ENCODE data around the gene COL13A1.

DNA sequence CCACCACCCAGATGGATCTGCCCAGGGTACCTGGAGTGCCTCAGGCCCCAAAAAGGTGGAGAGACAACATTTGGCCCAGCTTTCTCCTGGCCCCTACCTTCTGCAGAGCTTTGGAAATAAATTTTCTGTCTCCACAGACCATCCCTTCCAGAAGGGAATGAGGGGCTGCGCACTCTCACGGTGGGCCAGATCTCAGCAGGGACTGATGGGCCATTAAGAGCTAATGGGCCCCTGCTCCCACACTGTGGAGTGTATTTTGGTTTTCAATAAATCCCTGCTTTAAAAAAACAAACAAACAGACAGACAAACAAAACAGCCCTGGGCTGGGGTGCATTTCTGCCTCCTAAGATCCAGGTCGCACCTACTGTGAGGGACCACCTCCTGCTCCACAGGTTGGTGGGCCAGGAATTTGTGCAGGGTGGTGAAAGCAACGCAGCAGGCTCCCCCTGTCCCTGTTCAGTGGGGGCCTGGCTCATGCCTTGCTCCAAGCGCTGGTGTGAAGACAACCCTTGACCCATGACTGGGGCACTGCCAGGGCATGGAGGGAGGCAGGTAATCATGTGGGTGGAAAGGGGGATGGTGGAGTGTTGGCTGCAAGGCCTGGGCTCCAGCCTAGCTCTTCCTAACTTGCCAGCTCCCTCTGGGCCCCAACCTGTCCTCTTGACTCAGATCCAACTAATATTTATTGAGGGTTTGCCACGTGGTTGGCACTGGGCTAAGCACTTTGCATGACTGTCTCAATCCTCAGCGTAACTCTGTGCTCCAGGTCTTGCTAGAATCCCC lies 88.5 kb downstream of the COL13A1 start:
- TF ChIP-seq, protein P1, sequence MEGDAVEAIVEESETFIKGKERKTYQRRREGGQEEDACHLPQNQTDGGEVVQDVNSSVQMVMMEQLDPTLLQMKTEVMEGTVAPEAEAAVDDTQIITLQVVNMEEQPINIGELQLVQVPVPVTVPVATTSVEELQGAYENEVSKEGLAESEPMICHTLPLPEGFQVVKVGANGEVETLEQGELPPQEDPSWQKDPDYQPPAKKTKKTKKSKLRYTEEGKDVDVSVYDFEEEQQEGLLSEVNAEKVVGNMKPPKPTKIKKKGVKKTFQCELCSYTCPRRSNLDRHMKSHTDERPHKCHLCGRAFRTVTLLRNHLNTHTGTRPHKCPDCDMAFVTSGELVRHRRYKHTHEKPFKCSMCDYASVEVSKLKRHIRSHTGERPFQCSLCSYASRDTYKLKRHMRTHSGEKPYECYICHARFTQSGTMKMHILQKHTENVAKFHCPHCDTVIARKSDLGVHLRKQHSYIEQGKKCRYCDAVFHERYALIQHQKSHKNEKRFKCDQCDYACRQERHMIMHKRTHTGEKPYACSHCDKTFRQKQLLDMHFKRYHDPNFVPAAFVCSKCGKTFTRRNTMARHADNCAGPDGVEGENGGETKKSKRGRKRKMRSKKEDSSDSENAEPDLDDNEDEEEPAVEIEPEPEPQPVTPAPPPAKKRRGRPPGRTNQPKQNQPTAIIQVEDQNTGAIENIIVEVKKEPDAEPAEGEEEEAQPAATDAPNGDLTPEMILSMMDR (IDR thresholded peaks at IDR 0.05; ENCODE audit: insufficient read depth, low read depth, low read length) = no peak
- no peak for TF ChIP-seq EZH2 (IDR thresholded peaks at IDR 0.05; ENCODE audit: insufficient read depth, low read length)

Data from astrocyte (in vitro differentiated cells and primary cell).